GM21528 (cell line): Measurements from ENCODE around the gene WASF2.
"Not testable (repeated sequence)": the region's sequence is repeated elsewhere in the genome, so short reads cannot be mapped to it uniquely, and the experiment has no call there.

Experiments used
- ATAC-seq: cut with Tn5 transposase; IDR thresholded peaks from one replicate; pipeline ENCODE4 v1.9.1; 2021; ENCODE audit warnings: mild to moderate bottlenecking, moderate library complexity; ENCODE audit not compliant: unreplicated experiment, low FRiP score

WASF2 gene

GRCh38 chr1:27427816-27428315 is 62.1 kb downstream of the WASF2 start:
- no peak for ATAC-seq

- no peak for ATAC-seq
Observed at GRCh38 chr1:27427329-27427728, 62.6 kb downstream of the WASF2 start.

GRCh38 chr1:27423709-27424108 is 66.3 kb downstream of the WASF2 start:
- no peak for ATAC-seq

GRCh38 chr1:27418326-27419185 is 71.4 kb downstream of the WASF2 start:
- no peak for ATAC-seq

GRCh38 chr1:27417713-27418112 is 72.3 kb downstream of the WASF2 start:
- no peak for ATAC-seq

- ATAC-seq, result no peak
Observed at GRCh38 chr1:27416387-27417111, 73.4 kb downstream of the WASF2 start.

- no peak for ATAC-seq
Observed at GRCh38 chr1:27414091-27414490, 75.9 kb downstream of the WASF2 start.

- ATAC-seq, result no peak
Observed at GRCh38 chr1:27413004-27413403, 77.0 kb downstream of the WASF2 start.

GRCh38 chr1:27412502-27412901 is 77.5 kb downstream of the WASF2 start:
- ATAC-seq, result no peak

- no peak for ATAC-seq
Observed at GRCh38 chr1:27410709-27411108, 79.3 kb downstream of the WASF2 start.

- ATAC-seq, result no peak
Observed at GRCh38 chr1:27409669-27410068, 80.3 kb downstream of the WASF2 start.

GRCh38 chr1:27408151-27408550 is 81.8 kb downstream of the WASF2 start:
- ATAC-seq, result no peak

- not testable (repeated sequence) for ATAC-seq
Observed at GRCh38 chr1:27406791-27407190, 83.2 kb downstream of the WASF2 start.

- no peak for ATAC-seq
Observed at GRCh38 chr1:27406362-27406680, 83.6 kb downstream of the WASF2 start.

- ATAC-seq, result not testable (repeated sequence)
Observed at GRCh38 chr1:27405598-27406361, 84.2 kb downstream of the WASF2 start.

- no peak for ATAC-seq
Observed at GRCh38 chr1:27405074-27405473, 84.9 kb downstream of the WASF2 start.

- ATAC-seq, result no peak
Observed at GRCh38 chr1:27403931-27404330, 86.0 kb downstream of the WASF2 start.

GRCh38 chr1:27403065-27403726 is 86.8 kb downstream of the WASF2 start:
- no peak for ATAC-seq

GRCh38 chr1:27402349-27402754 is 87.6 kb downstream of the WASF2 start:
- no peak for ATAC-seq

- ATAC-seq, result no peak
Observed at GRCh38 chr1:27400963-27401341, 89.0 kb downstream of the WASF2 start.
